SHP77 (cell line): ENCODE results near the gene RYK.
"Not testable (repeated sequence)": the region's sequence is repeated elsewhere in the genome, so short reads cannot be mapped to it uniquely, and the experiment has no call there.

Experiments used
- DNase-seq, 2 experiments: peaks; one replicate each; lab custom pipeline; 2025; lab: John Stamatoyannopoulos, UW

The RYK gene

DNA sequence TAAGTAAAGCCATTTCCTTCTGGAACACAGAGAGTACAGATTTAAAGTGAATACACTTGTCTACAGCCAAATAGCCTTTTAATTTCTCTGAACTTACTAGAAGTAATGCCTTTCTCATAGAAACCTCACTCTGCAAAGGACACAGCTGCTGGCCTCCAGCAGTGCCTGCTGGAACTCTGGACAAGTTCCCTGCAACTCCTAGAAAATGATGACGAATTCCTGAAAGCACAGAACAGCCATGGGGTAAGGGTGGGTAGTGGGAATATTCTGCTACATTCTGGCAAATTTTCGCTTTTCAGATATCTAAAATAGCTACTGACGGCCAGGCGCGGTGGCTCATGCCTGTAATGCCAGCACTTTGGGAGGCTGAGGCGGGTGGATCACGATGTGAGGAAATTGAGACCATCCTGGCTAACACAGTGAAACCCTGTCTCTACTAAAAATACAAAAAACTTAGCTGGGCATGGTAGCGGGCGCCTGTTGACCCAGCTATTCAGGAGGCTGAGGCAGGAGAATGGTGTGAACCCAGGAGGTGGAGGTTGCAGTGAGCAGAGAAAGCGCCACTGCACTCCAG, 34.4 kb downstream of the RYK start:
- DNase-seq, result no peak

DNA sequence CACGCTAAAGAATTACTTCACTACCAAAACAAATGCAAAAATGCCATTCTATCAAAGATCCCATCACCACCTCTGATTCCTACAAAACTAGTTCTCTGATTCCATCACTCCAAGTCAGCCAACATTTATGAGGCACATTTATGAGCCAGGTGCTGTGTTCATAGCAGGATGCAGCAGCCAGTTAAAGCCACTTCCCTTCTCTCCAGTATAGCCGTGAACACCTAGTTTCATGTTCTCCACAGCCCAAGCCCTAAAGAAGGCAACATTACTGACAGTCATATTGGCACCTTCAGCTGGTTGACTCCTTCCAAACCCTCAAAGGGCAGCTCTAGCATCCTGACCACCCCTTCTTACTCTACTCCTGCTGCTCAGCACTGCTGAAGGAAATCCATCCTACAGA, 36.4 kb downstream of the RYK start:
- DNase-seq, result no peak

DNA sequence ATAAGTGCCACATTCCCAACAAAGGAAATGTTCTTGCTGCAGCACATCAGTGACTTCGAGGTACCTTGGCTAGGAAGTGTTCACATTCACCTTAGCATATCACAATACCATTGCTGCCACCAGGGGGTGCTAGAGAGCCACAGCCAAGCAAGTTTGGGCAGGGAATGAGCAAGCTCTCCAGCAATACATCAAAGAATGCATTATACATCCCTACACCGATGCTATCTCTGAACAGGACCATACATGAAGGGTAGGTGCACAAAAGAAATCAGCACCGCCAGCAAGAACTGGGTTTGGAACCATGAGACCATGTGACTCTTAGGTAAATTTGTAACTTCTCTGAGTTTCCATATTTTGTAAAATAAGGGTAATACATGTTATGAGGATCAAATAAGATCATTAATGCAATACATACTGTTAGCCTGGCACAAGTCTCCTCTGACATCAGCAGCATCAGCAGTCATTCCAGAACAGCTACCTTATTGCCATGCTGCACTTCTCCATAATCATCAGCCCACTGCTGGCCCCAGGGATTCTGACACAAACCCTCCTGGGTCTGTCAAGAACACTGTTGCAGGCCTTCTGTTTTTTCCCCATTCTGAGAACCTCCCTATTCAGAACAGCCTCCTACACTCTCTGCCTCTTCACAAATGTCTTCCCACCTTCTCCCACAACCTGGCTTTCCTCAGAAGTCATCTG, 37.5 kb downstream of the RYK start:
- DNase-seq, result peak; percentile 64 to 73

DNA sequence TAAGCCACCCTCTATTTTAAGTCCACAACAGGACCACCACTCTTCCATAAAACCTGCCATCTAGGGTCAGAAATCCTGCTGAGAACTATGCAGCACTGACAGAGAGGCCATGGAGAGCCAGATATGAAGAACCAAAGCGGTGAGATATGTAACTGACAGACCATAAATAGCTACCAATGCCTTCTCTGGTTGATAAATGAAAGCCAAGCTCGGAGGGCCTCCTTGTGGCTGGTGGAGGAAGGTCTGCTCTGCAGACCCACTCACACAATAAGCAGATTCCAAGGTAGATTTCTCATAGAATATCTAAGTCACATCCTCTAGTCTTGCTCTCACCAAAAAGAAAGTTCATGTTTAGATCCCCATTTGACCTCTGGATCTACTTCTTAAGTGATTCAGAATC, 38.9 kb downstream of the RYK start:
- peak; percentile 3 to 28 for DNase-seq

DNA sequence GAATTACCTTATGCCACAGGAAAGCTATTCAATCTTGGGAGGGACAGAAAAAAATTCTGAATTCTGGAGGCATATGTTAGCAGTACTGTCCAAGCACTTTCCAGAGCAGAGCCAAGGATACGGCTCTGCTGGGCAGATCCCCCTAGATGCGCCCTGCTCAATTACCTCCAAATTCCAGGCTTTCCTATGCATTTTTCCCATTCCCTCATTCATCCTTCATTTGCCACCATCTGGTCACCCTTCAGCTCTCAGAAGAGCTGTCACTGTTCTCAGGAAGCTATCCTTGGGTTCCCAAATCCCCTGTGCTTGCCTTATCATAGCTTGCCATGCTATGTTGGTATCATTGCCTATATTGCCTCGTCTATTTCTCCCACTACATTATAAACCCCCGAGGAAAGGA, 45.2 kb downstream of the RYK start:
- no peak for DNase-seq

DNA sequence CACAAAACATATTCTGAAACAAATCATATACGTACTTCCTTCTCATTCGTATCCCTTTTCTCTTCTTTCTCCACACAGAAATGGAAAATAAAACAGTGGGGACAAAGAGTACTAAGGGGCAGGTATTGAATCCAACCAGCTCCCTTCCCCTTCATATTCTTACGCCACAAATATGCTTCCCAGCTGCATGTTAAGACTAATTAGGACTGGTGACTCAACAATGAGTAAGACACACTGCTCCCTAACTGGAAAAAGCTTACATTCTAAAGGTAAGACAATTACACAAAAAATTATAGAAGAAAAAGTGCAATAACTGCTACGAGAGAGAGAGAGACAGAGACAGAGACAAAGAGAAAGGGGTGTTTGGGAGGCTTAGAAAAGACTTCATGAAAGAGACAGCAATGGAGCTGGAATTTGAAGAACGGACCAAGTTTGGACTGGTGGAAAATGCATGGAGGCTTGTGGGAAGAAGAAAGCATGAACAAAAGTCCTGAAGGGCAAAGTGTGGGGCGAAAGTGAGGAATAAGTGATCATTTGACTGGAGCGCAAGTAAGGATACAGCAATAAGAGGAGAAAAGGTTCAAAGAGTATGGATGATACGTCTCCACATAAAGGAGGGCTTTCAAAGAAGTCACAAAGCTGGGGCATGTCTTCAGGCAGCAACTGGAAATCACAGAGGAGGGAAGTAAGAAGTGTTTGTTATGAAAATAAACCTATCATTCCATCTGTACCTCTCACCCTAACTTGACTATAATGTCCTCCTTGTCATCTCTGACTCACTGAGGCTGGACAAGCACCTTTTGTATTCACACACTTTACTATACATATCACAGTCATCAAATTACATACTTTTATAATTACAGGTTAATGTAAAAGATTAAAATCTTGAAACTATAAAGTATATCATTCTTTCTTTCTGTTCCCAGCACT, 49.2 kb downstream of the RYK start:
- DNase-seq, result no peak

DNA sequence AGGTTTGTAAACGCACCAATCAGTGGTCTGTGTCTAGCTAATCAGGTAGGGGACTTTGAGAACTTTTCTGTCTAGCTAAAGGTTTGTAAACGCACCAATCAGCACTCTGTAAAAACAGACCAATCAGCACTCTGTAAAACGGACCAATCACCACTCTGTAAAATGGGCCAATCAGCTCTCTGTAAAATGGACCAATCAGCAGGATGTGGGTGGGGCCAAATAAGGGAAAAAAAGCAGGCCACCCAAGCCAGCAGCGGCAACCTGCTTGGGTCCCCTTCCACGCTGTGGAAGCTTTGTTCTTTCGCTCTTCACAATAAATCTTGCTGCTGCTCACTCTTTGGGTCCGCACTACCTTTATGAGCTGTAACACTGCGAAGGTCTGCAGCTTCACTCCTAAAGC, 50.8 kb downstream of the RYK start:
- DNase-seq, result not testable (repeated sequence)

DNA sequence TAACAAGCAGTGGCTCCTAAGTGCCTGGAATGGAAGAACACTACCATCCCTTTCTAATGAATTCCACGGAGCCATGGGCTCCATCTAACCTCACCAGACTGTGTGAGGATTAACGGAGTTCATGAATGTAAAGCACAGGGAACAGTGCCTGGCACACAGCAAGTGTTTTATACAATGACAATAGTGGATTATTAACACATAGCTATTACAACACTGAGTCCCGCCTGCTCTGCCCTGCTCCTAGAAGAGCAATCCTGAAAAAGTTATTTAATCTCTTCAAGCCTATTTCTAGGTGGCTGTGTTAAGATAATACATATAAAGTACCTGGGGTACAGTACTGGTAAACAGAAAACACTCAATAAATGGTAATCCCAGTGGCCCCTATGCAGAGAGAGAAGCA, 51.4 kb downstream of the RYK start:
- DNase-seq, result no peak

DNA sequence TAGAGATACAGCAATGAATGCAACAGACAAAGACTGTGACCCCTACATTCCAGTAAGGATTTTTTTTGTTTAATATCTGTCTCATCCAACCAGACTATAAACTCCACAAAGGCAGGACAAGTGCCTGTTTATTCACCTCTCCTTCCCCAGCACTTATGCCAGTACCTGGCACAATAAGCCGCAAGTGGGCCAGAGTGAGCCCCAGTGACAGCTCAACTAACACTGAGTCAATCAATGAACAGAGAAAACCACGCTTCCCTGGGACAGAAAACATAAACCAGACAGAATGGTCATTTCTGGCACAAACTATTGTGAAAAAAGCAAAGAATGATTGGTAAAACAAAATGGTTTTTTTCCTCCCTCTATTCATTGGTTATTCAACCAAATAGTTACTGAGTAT, 52.2 kb downstream of the RYK start:
- DNase-seq, result no peak

DNA sequence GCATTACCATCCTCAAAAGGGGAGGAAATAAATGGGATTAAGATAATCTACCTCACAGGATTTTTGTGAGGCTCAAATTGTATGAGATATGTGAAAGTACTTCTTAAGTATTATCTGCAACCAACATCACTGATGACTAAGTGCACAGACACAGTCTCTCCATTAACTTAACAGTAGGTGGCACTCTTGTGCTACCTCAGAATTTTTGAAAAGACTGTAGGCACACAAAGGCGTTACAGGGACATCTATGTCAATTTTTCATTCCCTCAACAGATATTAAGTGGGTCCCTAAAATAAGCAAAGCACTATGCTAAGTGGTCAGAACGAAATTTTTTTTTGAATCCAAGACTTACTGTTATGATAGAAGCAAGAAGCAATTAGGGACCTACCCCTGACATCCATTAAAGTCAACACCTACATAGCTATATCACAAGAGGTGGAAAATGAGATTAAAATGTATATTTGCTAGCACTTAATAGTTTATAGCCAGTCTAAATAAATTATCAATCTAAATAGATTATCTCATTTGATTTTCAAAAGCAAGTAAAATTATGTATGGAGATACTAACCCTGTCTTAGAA, 52.9 kb downstream of the RYK start:
- peak; percentile 25 to 29 for DNase-seq

DNA sequence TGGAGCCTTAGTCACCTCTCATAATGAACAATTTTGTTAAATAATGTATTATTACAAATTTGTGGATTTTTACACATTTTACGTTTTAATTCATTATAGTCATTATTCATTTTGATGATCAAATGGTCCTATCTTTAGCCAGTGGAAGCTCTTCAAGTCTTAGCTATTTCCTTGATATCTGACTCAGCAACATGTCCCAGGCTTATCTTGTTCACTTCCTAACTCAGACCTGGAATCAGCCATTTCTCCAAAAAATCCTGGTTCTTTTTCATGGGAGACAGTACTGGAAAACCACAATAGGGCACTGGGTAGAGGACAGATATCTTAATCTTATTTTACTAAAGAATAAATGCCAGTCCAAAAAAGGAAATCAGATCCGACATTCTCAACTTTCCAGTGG, 56.4 kb downstream of the RYK start:
- DNase-seq, result no peak

DNA sequence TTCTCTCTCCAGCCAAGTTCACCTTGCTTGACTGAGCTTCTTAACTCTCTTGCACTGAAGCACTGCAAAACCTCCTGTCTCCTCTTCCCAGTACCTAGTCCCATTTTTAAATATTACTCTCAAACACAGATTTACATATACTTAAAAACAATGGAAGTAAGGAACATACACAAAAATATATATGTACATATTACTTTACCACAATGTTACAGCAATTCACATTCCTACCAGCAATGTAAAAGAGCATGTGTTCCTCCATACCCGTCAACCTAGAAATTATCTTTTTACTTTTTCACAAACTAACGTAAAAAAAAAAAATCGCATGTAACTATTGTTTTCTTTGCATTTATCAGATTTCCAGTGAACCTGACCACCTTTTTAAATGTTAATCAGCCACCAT, 60.4 kb downstream of the RYK start:
- no peak for DNase-seq

DNA sequence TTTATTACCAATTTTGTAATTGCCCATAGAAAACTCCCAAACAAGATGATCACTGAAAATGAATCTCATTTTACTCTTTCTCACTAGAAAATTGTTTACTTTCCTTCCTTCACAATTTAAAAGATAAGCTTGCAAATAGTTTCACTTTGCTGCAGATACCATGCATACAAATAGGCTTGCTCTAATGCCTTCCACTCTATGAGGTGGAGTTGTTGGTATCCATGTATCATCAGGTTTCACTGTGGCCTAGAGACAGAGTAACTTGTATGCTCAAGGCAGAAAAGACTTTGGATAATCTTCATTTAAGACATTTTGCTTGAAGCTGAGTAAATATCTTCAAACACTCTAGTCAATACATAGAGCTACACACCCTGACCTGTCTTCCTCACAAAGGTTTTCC, 60.8 kb downstream of the RYK start:
- DNase-seq, result no peak

DNA sequence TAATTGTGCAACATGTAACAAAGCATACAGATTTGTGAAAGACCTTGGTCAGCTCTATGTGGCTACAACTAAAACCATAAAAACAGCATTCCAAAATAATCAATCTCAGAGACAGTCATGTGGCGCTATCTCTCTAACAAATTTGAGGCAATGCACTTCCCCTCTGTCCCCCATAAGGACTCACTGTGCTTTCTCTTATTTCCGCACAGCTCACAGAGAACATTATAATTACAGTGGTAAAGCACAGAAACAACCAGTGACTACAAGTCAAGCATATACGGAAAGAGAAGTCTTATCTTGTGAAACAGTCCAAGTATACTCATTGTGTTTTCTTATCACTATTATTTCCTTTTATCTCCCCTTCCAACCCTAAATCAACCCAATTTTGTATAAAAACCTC, 64.3 kb downstream of the RYK start:
- DNase-seq, result no peak

DNA sequence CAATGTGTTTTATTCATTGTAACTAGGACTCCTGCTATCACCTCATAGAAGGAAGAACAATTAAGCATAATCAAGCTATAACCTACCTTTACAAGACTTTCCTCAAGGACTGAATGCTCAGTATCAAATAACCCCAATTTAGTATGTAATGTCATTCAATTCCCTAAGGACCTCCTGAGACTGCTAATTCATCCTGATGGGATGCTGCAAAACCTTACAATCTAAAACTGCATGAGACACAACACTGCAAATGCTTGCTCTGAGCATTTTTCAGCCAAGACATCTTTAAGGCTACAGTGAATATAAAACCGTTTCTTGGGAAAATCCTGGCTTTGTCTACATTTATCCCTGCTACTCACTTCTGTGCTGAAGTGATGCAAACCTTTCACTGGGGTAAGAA, 69.9 kb downstream of the RYK start:
- DNase-seq, result no peak

DNA sequence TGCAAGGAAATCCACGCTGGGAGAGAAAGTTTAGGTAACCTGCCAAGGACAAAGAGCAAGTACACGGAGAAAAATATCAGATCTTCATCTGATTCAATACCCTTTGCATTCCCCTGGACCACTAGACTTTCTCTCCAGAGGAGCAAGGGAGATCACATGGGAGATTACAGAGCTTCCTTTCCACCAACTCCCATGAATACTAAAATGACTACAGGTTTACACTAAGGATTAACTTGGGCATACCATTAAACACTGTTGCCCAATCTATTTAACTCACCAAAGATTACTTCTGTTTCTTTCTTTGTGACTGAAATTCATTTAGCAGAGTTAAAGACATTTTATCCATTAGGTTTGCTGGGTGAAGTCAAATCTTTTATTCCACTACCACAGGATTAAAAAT, 71.2 kb downstream of the RYK start:
- DNase-seq, result no peak

DNA sequence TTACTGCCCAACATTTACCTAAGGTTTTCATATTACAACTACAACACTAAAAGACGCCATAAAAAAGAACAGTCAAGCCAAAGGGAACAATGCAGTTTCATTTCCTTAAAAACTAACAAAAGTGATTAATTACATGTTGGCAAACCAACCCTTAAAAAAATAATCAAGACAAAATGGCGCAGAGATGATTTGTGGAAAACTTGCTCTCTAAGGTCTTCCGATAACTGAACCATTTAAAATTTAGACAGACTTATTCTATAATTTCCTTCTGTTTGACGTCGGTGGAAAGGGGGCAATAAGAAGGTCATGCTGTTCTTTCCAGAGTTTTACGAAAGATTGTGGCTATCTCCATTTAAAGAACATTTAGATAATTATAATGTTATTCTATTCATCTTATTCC, 87.6 kb downstream of the RYK start:
- no peak for DNase-seq

DNA sequence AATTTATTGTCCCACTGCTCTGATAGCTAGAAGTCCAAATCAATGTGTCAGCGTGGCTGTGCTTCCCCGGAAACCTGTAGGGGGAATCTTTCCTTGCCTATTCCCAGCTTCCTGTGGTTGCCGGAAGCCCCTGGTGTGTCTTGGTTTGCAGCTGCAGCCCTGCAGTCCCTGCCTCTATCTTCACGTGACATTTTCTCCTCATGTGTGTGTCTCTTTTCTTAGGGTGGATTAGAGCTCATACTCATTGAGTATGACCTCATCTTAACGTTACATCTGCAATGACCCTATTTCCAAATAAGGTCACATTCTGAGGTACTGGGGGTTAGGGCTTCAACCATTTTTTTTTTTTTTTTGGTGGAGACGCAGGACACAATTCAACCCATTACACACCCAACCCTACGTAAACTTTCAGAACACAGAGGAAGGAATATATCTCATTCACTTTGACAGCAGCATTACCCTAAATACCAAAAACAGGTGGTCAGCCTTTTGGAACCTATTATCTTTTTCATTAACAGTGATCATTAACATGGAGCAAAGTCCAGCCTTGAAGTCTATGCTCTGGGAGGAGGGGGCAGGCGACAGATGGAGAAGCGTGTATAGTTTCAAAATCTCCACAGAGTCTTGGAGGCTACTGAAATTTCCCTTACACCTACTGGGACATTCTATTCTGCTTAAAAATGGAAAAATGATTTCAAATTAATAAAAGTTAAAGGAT, 88.6 kb downstream of the RYK start:
- DNase-seq, result no peak

DNA sequence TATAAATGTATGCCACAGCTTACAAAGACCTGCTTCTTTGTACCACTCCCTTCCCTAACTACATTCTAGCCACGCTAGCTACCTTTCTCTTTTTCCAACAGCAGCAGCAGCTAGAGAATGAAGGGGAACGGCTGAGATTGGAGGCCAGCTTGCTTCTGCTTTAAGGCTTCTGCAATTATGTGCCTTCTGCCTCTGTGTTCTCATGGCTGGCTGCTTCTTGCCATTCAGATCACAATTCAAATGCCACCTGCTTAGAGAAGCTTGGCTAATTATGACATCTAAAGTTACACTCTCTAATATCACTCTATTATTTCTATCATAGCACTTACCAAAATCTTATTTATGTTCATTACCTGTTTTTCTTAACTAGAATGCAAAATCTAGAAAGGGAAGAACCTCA, 95.2 kb downstream of the RYK start:
- DNase-seq, result no peak

DNA sequence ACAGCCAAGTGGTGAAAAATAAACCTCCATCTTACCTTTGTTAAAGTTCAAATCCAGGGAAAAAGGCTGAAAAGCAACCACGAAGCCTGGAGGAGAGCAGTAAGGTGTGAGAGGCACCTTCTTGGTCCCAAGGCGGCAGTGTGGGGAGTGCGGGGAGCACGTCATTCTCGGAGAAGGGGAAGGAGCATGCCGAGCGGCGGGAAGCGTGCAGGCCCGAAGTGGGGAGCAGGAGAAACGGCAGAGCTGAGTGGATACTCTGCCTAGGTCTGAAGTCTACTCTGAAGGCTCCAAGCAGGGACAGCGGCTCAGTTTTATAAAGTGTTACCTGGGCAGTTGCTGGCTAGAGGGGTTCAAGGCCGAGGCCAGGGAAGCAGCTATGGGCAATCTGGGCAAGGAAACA, 96.9 kb downstream of the RYK start:
- no peak for DNase-seq

DNA sequence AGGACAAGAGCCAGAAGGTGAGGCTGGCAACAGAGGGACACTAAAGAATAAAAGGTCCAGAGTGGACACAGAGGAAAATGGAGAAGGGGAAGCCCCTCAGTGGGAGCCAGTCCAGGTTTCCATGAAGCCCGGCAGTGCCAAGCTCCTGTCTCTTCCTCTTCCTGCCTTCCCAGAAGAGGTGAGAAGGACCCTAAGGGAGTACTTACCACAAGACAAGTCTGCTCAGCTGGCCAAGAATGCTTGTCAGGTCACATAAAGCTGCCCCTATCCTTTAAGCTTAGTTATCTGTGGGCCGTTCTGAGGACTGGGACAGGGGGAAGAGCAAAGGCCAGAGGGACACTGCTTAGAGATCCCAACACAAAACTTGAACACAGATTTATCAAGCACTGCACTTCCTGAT, 100.2 kb downstream of the RYK start:
- no peak for DNase-seq

DNA sequence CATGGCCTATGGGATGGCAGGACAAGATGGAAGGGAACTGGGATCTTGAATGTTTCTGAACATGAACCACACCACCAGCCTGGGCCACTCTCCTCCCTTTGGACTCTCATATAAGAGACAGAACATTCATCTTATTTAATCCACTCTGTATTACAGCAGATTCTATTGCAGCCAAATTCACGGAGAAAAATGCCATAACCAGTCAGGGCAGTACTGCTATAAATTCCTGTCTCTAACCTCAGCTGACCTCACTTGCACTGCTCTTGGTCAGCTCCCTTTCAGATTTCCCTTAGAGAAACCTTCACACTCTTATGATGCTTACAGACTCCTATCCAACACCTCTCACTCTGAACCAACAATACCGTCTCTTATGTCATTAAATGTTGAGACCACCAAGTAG, 101.4 kb downstream of the RYK start:
- no peak for DNase-seq
